Sigmoid colon (tissue), 4 donors: ENCODE results near the gene RNF212.

Source experiments
- CTCF ChIP-seq, 4 experiments: fragments of 450-650 bp in 3 of 4; fragments of 200-600 bp in 1 of 4; IDR thresholded peaks; one replicate each; pipeline ENCODE4 v1.5.1; 2016 to 2019; ENCODE audit warnings: antibody characterized with exemption in 4 of 4, mild to moderate bottlenecking in 3 of 4, moderate library complexity in 2 of 4
- EP300 ChIP-seq, 4 donors: sonication (generic); formaldehyde crosslinking; IDR thresholded peaks; one replicate each; pipeline ENCODE4 v1.6.1; 2017; ENCODE audit warnings: antibody characterized with exemption in 4 of 4
- POLR2A ChIP-seq, 2 donors: fragments of 450-650 bp; IDR thresholded peaks; one replicate each; pipeline ENCODE4 v1.6.1; 2016; ENCODE audit warnings: antibody characterized with exemption in 2 of 2, mild to moderate bottlenecking in 2 of 2, moderate library complexity in 2 of 2
- POLR2AphosphoS5 ChIP-seq, 4 donors: sonication (generic); formaldehyde crosslinking; IDR thresholded peaks; one replicate each; pipeline ENCODE4 v1.6.1; 2017; ENCODE audit warnings: antibody characterized with exemption in 4 of 4

DNA sequence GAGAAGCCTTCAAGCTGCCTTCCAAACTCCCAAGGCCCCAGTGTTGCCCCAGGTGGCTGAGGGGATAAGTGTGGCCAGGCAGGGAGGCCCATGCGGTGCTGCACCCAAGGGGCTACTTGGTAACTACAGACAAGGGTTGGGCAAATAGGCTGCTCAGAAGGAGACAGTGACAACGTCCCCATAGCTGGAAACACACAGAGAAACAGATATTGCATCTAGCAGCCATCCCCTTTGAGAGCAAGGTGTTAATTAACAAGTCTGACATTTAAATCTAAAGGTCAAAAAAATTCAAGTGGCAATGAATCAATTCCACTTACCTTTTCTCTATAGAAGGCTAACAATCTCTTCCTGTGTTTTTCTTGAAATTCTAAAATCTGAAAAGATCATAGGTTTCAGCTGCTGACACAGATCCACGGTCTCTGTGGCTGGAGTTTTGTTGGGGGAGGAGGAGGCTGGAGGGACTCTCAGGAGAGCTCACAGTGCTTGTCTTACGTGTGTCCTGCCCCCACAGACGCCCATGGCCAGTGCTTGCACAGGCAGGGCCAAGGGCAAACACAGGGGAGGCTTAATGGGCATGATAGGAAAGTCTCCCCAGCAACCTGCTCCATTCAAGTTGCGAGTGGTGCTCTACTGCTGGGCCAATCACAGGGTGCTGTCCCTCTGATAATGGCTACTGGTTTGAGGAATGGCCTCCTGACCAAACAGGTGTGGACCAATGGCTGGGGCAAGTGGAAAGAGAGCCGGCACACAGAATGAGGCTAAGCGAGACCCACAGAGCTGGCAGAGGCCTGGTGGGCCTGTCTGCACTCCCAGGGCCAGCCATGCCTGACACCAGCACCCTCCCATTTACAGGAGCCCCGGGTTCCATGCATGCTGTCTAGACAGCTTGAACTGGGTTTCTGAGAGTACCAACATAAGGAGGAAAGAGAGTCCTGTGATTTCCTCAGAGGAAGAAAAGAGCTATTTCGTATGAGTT, 22.6 kb downstream of the RNF212 start:
- no peak for TF ChIP-seq POLR2A (IDR thresholded peaks at IDR 0.05)
- TF ChIP-seq POLR2AphosphoS5 (IDR thresholded peaks at IDR 0.05), result no peak
- no peak for TF ChIP-seq EP300 (IDR thresholded peaks at IDR 0.05)
- TF ChIP-seq CTCF (IDR thresholded peaks at IDR 0.05), result no peak
